HepG2 (cell line): Measurements from ENCODE around the gene EP300. TPM values are rescaled to one million over a fixed set of nuclear protein-coding genes. Genes with fewer than 3 reads are reported as not detected.

Source experiments
- ATAC-seq: fragments of 200-7000 bp; cut with Tn5 transposase; 3 replicates; pipeline ENCODE4 v1.9.1; 2020; ENCODE audit warnings: mild to moderate bottlenecking, moderate library complexity
- BruUV-seq: library from RNA; stranded (reverse); fragments of 400-500 nt; replicated peaks from 2 replicates; lab custom pipeline; 2021; lab: Mats Ljungman, UMichigan
- CTCF ChIA-PET: fragments of 300-600 bp; formaldehyde crosslinking; extraction: SDS; loops from one replicate; lab custom pipeline; 2021; ENCODE audit warnings: low total read pairs, inconsistent platforms, low intra/inter-chr PET ratio; lab: Yijun Ruan, JAX
- POLR2A ChIA-PET: fragments of 350-600 bp; sonication (Branson Sonifier 250); formaldehyde crosslinking; loops from one replicate; lab custom pipeline; 2020; ENCODE audit warnings: antibody characterized with exemption, inconsistent platforms; lab: Yijun Ruan, JAX
- DNase-seq: peaks from one replicate; pipeline ENCODE4 v3.0.0-alpha.2; 2015; ENCODE audit warnings: low spot score
- FAIRE-seq: peaks from 3 replicates; lab custom pipeline; 2011; peaks lifted over from hg19 to GRCh38; lab: Jason Lieb, UNC
- H2AFZ ChIP-seq: one replicate; pipeline ENCODE4 v1.6.1; 2011; ENCODE audit warnings: low read length, inconsistent platforms
- H3K27ac ChIP-seq: fragments of 300-600 bp; 3 replicates; pipeline ENCODE4 v1.8.0; 2011; ENCODE audit warnings: mixed run types, mild to moderate bottlenecking, mixed read lengths, low read length, inconsistent platforms; ENCODE audit not compliant: insufficient read depth; ENCODE audit errors: extremely low read length
- H3K27me3 ChIP-seq, 2 experiments: fragments of 200-600 bp in 1 of 2; 2 replicates in 1 of 2; 3 replicates in 1 of 2; pipeline versions ENCODE4 v1.6.0 to v1.8.0; 2011; ENCODE audit warnings: low read length in 2 of 2, mild to moderate bottlenecking in 2 of 2, moderate library complexity in 2 of 2, inconsistent platforms in 1 of 2; ENCODE audit not compliant: insufficient read depth in 2 of 2, control insufficient read depth in 1 of 2
- H3K36me3 ChIP-seq, 2 experiments: fragments of 200-600 bp in 1 of 2; replicated peaks in 1 of 2; 2 replicates in 1 of 2; 3 replicates in 1 of 2; pipeline versions ENCODE4 v1.5.1 to v1.8.0; 2011; ENCODE audit warnings: low read length in 2 of 2, inconsistent platforms in 1 of 2; ENCODE audit not compliant: insufficient read depth in 2 of 2, control insufficient read depth in 1 of 2
- H3K4me1 ChIP-seq: 2 replicates; pipeline ENCODE4 v1.5.1; 2012; ENCODE audit warnings: low read length, inconsistent platforms; ENCODE audit not compliant: insufficient read depth
- H3K4me2 ChIP-seq: 2 replicates; pipeline ENCODE4 v1.6.0; 2011; ENCODE audit warnings: low read depth, low read length, inconsistent platforms
- H3K4me3 ChIP-seq, 3 experiments: fragments of 200-600 bp in 1 of 3; sonication (generic), shearing (Covaris generic) in 1 of 3; replicated peaks in 1 of 3; 2 replicates each; pipeline ENCODE4 v1.5.1; 2011 to 2016; ENCODE audit warnings: low read length in 3 of 3, inconsistent platforms in 2 of 3, low read depth in 2 of 3, mild to moderate bottlenecking in 2 of 3, control low read depth in 1 of 3, mixed read lengths in 1 of 3; ENCODE audit not compliant: insufficient read depth in 1 of 3
- H3K79me2 ChIP-seq: one replicate; pipeline ENCODE4 v1.6.1; 2011; ENCODE audit warnings: low read length, inconsistent platforms; ENCODE audit not compliant: insufficient read depth
- H3K9ac ChIP-seq: 2 replicates; pipeline ENCODE4 v1.6.0; 2011; ENCODE audit warnings: mild to moderate bottlenecking, low read depth, low read length, inconsistent platforms; ENCODE audit not compliant: insufficient read depth
- H3K9me3 ChIP-seq: 2 replicates; pipeline ENCODE4 v1.5.1; 2012; ENCODE audit warnings: mild to moderate bottlenecking, low read length
- H4K20me1 ChIP-seq: 2 replicates; pipeline ENCODE4 v1.6.0; 2011; ENCODE audit warnings: inconsistent platforms, mild to moderate bottlenecking, low read length, moderate library complexity; ENCODE audit not compliant: insufficient read depth
- AGO2 ChIP-seq: fragments of 200-400 bp; formaldehyde crosslinking; optimal IDR thresholded peaks from 2 replicates; pipeline ENCODE3; 2017; ENCODE audit warnings: mild to moderate bottlenecking, low read depth, low read length, moderate library complexity
- PAF1 ChIP-seq: IDR thresholded peaks from 2 replicates; pipeline ENCODE4 v1.6.1; 2016; ENCODE audit warnings: missing genetic modification reagents, missing compliant biosample characterization
- POLR2A ChIP-seq, 2 experiments: IDR thresholded peaks; 2 replicates each; pipeline ENCODE4 v1.6.1; 2011; ENCODE audit warnings: low read depth in 2 of 2, low read length in 2 of 2, mild to moderate bottlenecking in 1 of 2, moderate library complexity in 1 of 2; ENCODE audit not compliant: insufficient read depth in 1 of 2
- POLR2AphosphoS5 ChIP-seq: IDR thresholded peaks from 2 replicates; pipeline ENCODE4 v1.6.1; 2012; ENCODE audit warnings: low read depth, low read length
- POLR2G ChIP-seq: fragments of 200-400 bp; formaldehyde crosslinking; IDR thresholded peaks from 2 replicates; pipeline ENCODE4 v1.6.1; 2018; ENCODE audit warnings: mild to moderate bottlenecking, low read depth, low read length, moderate library complexity
- RBM22 ChIP-seq: fragments of 200-400 bp; formaldehyde crosslinking; optimal IDR thresholded peaks from 2 replicates; pipeline ENCODE3; 2017; ENCODE audit warnings: mild to moderate bottlenecking, low read length, moderate library complexity
- TOE1 ChIP-seq: sonication (generic); formaldehyde crosslinking; IDR thresholded peaks from 2 replicates; pipeline ENCODE4 v1.4.0; 2020; ENCODE audit warnings: mild to moderate bottlenecking, missing genetic modification reagents
- WIZ ChIP-seq: sonication (generic); formaldehyde crosslinking; IDR thresholded peaks from 2 replicates; pipeline ENCODE4 v1.5.1; 2020; ENCODE audit warnings: mild to moderate bottlenecking, missing genetic modification reagents
- ZBTB7B ChIP-seq: sonication (generic); formaldehyde crosslinking; IDR thresholded peaks from 2 replicates; pipeline ENCODE4 v1.4.0; 2020; ENCODE audit warnings: missing genetic modification reagents
- ZC3H13 ChIP-seq: sonication (generic); formaldehyde crosslinking; IDR thresholded peaks from 2 replicates; pipeline ENCODE4 v1.8.1; 2023; ENCODE audit warnings: mild to moderate bottlenecking, missing genetic modification reagents, moderate library complexity
- ZSCAN29 ChIP-seq: sonication (generic); formaldehyde crosslinking; conservative IDR thresholded peaks from 2 replicates; pipeline ENCODE4 v1.4.0; 2020; ENCODE audit warnings: mild to moderate bottlenecking, missing genetic modification reagents
- WGBS: methylation state at CpG from one replicate; pipeline ENCODE4 v1.1.6; 2017; ENCODE audit warnings: low lambda C conversion rate; 5-methylcytosine and 5-hydroxymethylcytosine counted together
- in situ Hi-C: cut with HindIII; loops from 2 replicates; pipeline ENCODE4 v1.10.0; 2017; ENCODE audit warnings: low pct_unique_long_range_greater_than_20kb; ENCODE audit not compliant: extremely low pct_ligation_motif_present
- intact Hi-C: fragments of 100-400 bp; cut with micrococcal nuclease; formaldehyde crosslinking; loops from one replicate; pipeline ENCODE4 v1.10.0; 2022; ENCODE audit not compliant: unreplicated experiment
- polyA plus RNA-seq, 8 experiments: library from polyadenylated mRNA; depleted of rRNA in 3 of 8; stranded (reverse) in 7 of 8; unstranded in 1 of 8; fragments of >200 nt; fragmentation: Illumina TruSeq in 4 of 8; extraction: Trizol in 4 of 8; gene quantifications; 2 replicates each; pipeline versions ENCODE4 v1.2.1 to v1.2.3, GENCODE V29; 2011 to 2016; ENCODE audit warnings: low read depth in 4 of 8, missing spikeins in 1 of 8, mixed read lengths in 1 of 8; ENCODE audit not compliant: insufficient read depth in 1 of 8
- total RNA-seq, 5 experiments: library from RNA; depleted of rRNA; stranded (reverse); fragments of >200 nt; fragmentation: Illumina TruSeq; extraction: Trizol; gene quantifications; 2 replicates each; pipeline ENCODE4 v1.2.3, GENCODE V29; 2016; ENCODE audit warnings: low read depth in 1 of 5
- TF ChIP-seq, protein P1 (sequence below): sonication (generic); formaldehyde crosslinking; IDR thresholded peaks from 2 replicates; pipeline ENCODE4 v1.5.1; 2020; ENCODE audit warnings: mild to moderate bottlenecking, moderate library complexity, missing genetic modification reagents
- TF ChIP-seq, protein P2 (sequence below): sonication (generic); formaldehyde crosslinking; IDR thresholded peaks from 2 replicates; pipeline ENCODE4 v1.4.0; 2020; ENCODE audit warnings: mild to moderate bottlenecking, missing genetic modification reagents

EP300 gene
- total and polyA plus RNA-seq, 2 of the 13 experiments (the other 11 are each of a cell fraction or from before 2014, with no cell fraction given): 13.6 to 14.9 TPM

DNA sequence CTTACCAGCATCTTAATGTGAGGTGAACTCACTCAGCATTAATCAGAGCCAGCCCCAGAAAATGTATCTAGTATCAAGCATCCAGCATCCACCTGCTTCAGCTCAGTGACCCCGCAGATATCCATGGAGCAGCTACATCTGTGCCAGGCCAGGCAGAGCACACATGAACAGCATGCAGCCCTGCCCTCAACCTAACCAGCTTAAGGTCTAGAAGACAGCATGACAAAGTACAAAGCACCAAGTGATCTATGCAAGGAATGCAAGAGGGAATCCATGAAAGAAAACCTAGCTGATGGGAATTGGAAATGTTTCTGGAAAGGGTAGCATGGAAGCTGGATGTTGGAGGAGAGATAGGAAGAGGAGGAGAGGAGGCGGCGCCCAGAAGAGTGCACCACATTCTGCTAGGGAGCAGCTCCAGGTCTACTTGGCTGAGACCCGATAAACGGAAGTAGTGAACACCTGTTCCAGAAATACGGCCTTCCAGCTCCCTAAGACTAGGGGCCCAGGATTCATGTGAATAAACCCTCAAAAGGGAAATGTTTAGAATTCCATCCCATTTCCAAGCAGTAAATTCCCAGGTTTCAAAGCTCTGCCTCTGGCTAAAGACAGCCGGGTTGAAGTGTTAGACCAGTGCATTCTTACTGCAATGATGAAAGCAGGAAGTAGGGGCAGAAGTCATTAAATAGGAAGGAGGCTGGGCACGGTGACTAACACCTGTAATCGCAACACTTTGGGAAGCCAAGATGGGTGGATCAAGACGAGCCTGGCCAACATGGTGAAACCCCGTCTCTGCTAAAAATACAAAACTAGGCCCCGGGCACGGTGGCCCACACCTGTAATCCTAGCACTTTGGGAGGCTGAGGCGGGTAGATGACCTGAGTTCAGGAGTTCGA lies 89.2 kb downstream of the EP300 start:
- POLR2A ChIA-PET: no interaction called here
- FAIRE-seq (no peak), DNase-seq (no peak), ATAC-seq (peak; percentile 36)
- CTCF ChIA-PET: no interaction called here
- Histone ChIP-seq H3K9me3 (no peaks in the 10 kb centered on the region), H3K4me2 (no peak overlapping the region), H3K4me3 (no peak overlapping the region), H3K27ac (no peak overlapping the region), H2AFZ (no peak overlapping the region), H3K4me1 (no peaks in the 10 kb centered on the region), H3K27me3 (no peaks in the 10 kb centered on the region), H3K9ac (no peak overlapping the region), H3K36me3 (peaks cover 20 to 24% of the 10 kb centered on the region in 2 experiments), H4K20me1 (no peaks in the 10 kb centered on the region), H3K79me2 (no peaks in the 10 kb centered on the region)
- TF ChIP-seq AGO2: no peak
- TF ChIP-seq ZBTB7B: no peak
- TF ChIP-seq, protein P1, sequence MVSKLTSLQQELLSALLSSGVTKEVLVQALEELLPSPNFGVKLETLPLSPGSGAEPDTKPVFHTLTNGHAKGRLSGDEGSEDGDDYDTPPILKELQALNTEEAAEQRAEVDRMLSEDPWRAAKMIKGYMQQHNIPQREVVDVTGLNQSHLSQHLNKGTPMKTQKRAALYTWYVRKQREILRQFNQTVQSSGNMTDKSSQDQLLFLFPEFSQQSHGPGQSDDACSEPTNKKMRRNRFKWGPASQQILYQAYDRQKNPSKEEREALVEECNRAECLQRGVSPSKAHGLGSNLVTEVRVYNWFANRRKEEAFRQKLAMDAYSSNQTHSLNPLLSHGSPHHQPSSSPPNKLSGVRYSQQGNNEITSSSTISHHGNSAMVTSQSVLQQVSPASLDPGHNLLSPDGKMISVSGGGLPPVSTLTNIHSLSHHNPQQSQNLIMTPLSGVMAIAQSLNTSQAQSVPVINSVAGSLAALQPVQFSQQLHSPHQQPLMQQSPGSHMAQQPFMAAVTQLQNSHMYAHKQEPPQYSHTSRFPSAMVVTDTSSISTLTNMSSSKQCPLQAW (CRISPR knock-in tag): no peak
- 0 out of 2 replicates have a peak, but pooled peaks have one; percentile 9 for TF ChIP-seq POLR2AphosphoS5
- 0 out of 2 replicates have a peak, but pooled peaks have one; percentile 49 for TF ChIP-seq PAF1 (CRISPR knock-in tag)
- no peak for TF ChIP-seq ZSCAN29 (CRISPR knock-in tag)
- TF ChIP-seq, protein P2, sequence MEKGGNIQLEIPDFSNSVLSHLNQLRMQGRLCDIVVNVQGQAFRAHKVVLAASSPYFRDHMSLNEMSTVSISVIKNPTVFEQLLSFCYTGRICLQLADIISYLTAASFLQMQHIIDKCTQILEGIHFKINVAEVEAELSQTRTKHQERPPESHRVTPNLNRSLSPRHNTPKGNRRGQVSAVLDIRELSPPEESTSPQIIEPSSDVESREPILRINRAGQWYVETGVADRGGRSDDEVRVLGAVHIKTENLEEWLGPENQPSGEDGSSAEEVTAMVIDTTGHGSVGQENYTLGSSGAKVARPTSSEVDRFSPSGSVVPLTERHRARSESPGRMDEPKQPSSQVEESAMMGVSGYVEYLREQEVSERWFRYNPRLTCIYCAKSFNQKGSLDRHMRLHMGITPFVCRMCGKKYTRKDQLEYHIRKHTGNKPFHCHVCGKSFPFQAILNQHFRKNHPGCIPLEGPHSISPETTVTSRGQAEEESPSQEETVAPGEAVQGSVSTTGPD (CRISPR knock-in tag): no peak
- TF ChIP-seq WIZ (CRISPR knock-in tag): no peak
- TF ChIP-seq ZC3H13 (CRISPR knock-in tag): peak; percentile 55; the same call in 1 of the 2 replicates
- 0 out of 4 replicates have a peak, but pooled peaks of 1 of the 2 experiments have one; percentile 15 for TF ChIP-seq POLR2A (IDR thresholded peaks at IDR 0.05; ENCODE audit: insufficient read depth in 1 of 2, low read depth in 2 of 2, low read length in 2 of 2)
- TF ChIP-seq POLR2G: peak; percentile 28; the same call in 1 of the 2 replicates
- peak; percentile 84 for TF ChIP-seq RBM22
- no peak for TF ChIP-seq TOE1 (CRISPR knock-in tag)
- no TSS peak for BruUV-seq
- intact Hi-C loops: no loop called here
- in situ Hi-C loops: no loop called here
- 93% methylated on average over 14 of the region's 15 CpGs for WGBS
